OCI-LY3 (cell line): ENCODE results near the gene MPRIP.
A peak's percentile ranks its signal among the peaks of the same experiment; 100 is the strongest.

Experiments
- H2AFZ ChIP-seq: fragments of 200-600, 300-600 bp; shearing (Covaris generic); 2 replicates; pipeline ENCODE4 v1.6.0; 2014; ENCODE audit warnings: antibody characterized with exemption, low read depth, low read length
- H3K27ac ChIP-seq: fragments of 200-600, 300-600 bp; sonication (generic); 2 replicates; pipeline ENCODE4 v1.5.1; 2014; ENCODE audit warnings: mild to moderate bottlenecking, low read length, moderate library complexity, mixed read lengths
- H3K27me3 ChIP-seq: fragments of 200-600, 300-600 bp; sonication (generic); 2 replicates; pipeline ENCODE4 v1.6.1; 2014; ENCODE audit warnings: low read depth, low read length, mixed read lengths
- H3K36me3 ChIP-seq: fragments of 200-600, 300-600 bp; sonication (generic); replicated peaks from 2 replicates; pipeline ENCODE3; 2014; ENCODE audit warnings: low read depth, low read length, mixed read lengths
- H3K4me1 ChIP-seq: fragments of 300-600, 200-600 bp; sonication (generic); 2 replicates; pipeline ENCODE4 v1.6.1; 2014; ENCODE audit warnings: low read length, mixed read lengths
- H3K4me2 ChIP-seq: fragments of 200-600, 300-600 bp; sonication (generic); 2 replicates; pipeline ENCODE4 v1.6.1; 2014; ENCODE audit warnings: low read length, mixed read lengths
- H3K4me3 ChIP-seq: fragments of 300-600, 200-600 bp; sonication (generic); 2 replicates; pipeline ENCODE4 v1.5.1; 2014; ENCODE audit warnings: antibody characterized with exemption, mild to moderate bottlenecking, low read length, moderate library complexity
- H3K79me2 ChIP-seq: fragments of 300-600, 200-600 bp; shearing (Covaris generic); 2 replicates; pipeline ENCODE4 v1.6.1; 2014; ENCODE audit warnings: mild to moderate bottlenecking, low read length, mixed read lengths
- H3K9ac ChIP-seq: fragments of 300-600, 200-600 bp; shearing (Covaris generic); 2 replicates; pipeline ENCODE4 v1.6.0; 2014; ENCODE audit warnings: mild to moderate bottlenecking, low read length, moderate library complexity
- H3K9me3 ChIP-seq: fragments of 200-600, 300-600 bp; shearing (Covaris generic); 2 replicates; pipeline ENCODE4 v1.6.1; 2014; ENCODE audit warnings: low read length, mixed read lengths; ENCODE audit not compliant: insufficient read depth
- H4K20me1 ChIP-seq: fragments of 200-600, 300-600 bp; sonication (generic); 2 replicates; pipeline ENCODE4 v1.6.1; 2016; ENCODE audit warnings: low read length, mixed read lengths; ENCODE audit not compliant: insufficient read depth
- EZH2phosphoT487 ChIP-seq: fragments of 200-600 bp; shearing (Covaris generic); IDR thresholded peaks from 2 replicates; pipeline ENCODE4 v1.6.1; 2018; ENCODE audit warnings: antibody characterized with exemption, mixed run types, low read depth
- TF ChIP-seq, protein P1 (sequence below): fragments of 200-600, 300-600 bp; sonication (generic); IDR thresholded peaks from 2 replicates; pipeline ENCODE4 v1.5.1; 2014; ENCODE audit warnings: antibody characterized with exemption, low read length, low read depth

The MPRIP gene

DNA sequence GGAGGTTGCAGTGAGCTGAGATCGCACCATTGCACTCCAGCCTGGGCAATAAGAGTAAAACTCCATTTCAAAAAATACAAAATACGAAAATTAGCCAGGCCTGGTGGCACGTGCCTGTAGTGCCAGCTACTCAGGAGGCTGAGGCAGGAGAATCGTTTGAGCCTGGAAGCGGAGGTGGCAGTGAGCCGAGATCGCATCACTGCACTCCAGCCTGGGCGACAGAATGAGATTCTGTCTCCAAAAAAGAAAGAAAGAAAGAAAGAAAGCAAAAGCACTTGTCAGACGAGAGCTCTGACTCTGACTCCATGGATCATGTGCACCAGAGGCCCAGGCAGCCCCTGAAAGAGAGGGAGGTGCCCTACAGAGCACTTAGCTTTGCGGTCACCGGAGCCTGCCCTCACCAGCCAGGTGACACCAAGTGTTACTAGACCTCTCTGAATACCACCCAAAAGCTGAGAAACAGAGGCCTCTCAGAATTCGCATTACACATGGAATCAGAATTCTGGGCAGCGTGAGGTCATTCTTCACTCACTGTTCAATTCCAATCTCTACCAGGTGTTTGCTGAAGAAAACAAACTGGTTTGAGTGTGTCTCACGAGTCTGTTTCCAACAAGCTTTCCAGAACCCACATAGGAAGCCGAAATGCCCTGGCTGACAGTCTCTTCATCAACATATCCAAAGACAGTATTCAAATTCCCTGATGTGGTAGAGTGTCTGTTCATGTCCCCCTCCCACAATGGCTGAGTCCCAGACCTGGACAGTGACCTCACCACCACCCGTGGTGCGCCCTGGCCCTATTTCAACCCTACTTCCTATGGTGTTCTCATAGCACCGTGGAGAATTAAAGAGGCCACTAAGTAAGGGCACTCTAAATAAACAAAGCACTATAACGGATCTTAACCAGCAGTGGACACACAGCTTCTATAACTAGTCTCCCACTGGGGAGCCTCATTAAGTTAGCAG is 193.2 kb downstream of the MPRIP start:
- H3K4me3 ChIP-seq, result peak overlapping the region; percentile 97
- no peak overlapping the region for H3K27ac ChIP-seq
- TF ChIP-seq EZH2phosphoT487, result no peak
- TF ChIP-seq, protein P1, sequence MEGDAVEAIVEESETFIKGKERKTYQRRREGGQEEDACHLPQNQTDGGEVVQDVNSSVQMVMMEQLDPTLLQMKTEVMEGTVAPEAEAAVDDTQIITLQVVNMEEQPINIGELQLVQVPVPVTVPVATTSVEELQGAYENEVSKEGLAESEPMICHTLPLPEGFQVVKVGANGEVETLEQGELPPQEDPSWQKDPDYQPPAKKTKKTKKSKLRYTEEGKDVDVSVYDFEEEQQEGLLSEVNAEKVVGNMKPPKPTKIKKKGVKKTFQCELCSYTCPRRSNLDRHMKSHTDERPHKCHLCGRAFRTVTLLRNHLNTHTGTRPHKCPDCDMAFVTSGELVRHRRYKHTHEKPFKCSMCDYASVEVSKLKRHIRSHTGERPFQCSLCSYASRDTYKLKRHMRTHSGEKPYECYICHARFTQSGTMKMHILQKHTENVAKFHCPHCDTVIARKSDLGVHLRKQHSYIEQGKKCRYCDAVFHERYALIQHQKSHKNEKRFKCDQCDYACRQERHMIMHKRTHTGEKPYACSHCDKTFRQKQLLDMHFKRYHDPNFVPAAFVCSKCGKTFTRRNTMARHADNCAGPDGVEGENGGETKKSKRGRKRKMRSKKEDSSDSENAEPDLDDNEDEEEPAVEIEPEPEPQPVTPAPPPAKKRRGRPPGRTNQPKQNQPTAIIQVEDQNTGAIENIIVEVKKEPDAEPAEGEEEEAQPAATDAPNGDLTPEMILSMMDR, result no peak
- no peaks in the 10 kb centered on the region for H3K36me3 ChIP-seq
- peak overlapping the region; percentile 96 for H3K9ac ChIP-seq
- peaks cover 11% of the 10 kb centered on the region for H4K20me1 ChIP-seq
- H3K4me2 ChIP-seq, result peak overlapping the region; percentile 98
- H3K79me2 ChIP-seq, result peaks cover 37% of the 10 kb centered on the region
- H2AFZ ChIP-seq, result no peak overlapping the region
- H3K27me3 ChIP-seq, result no peaks in the 10 kb centered on the region
- H3K9me3 ChIP-seq, result no peaks in the 10 kb centered on the region
- H3K4me1 ChIP-seq, result peaks cover 13% of the 10 kb centered on the region

DNA sequence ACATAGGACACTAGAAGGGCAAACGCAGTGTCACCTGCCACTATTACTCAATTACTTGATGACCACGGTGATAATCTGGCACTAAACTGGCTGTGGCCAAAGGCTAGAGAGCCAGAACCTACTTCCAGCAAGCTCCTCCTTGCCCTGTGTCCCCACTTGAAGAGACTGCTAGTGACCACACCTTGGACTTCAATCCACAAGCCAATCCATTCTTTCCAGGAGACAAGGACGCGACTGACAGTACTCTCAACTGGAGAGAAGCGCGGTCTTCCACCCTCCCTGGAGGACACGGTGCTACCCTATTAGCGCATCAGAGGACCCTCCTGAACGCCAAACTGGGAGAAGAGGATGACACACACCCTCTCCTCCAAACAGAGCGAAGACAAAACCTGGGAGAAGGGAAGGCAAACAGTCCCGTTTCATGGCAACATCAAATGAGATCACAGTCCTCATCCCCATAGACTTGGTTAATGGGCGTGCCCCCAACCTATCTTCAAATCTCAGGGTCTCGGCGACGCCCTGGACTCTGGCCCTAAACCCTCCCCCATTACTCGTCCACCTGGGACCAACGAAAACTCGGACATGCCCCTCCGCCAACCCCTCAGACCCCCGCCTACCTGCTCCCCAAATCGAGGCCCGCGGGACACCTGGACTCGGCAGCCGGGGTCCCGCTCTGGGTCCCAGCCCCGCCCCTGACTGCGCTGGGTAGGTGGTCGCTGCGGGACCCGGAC is 194.2 kb downstream of the MPRIP start:
- Histone ChIP-seq H3K4me1 (peaks cover 13% of the 10 kb centered on the region), H3K4me3 (peak overlapping the region; percentile 97), H3K79me2 (peaks cover 37% of the 10 kb centered on the region), H2AFZ (no peak overlapping the region), H3K27me3 (no peaks in the 10 kb centered on the region), H3K9me3 (no peaks in the 10 kb centered on the region), H3K4me2 (peak overlapping the region; percentile 98), H3K36me3 (no peaks in the 10 kb centered on the region), H3K9ac (peak overlapping the region; percentile 96), H4K20me1 (peaks cover 11% of the 10 kb centered on the region), H3K27ac (peak overlapping the region; percentile 71)
- TF ChIP-seq, protein P1, result no peak
- no peak for TF ChIP-seq EZH2phosphoT487

DNA sequence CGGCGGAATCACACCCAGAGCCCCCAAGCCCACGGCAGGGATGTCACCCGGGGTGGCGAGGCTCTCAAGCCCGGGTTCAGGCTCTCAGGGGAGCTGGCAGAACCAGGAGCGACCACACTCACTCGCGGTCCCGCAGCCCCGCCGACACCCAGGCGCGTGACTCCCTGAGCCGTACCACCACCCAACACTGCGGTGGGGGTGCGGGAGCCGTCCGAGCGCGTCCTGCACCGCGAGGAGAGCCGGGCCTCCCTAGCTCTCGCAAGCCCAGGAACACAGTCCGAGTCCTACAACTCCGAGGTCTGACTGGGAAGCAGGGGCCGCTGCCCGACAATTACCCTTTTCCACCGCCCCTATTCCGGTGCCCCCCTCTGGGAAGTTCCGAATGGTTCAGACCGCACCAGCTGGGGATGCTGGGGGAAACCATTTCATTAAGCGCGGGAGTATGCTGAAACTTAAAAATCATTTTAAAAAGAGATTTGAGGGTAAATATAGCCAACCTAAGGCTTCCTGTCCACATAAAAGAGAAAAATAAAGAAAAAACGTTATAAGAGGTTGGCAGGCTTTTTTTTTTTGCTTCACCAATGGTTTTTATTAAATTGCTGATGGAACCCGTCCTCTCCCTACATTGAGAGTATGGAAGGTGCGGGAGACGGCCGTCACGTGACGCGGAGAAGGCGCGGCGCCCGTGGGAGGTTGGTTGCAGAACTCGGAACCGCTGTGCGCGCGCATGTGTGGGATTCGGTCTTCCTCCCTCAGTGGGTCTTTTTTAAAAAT is 195.0 kb downstream of the MPRIP start, which contains the start of gene FLCN:
Gene FLCN (minus strand): TSS at position 143 of the 774 bp plus-strand sequence. CDS start 9,031 bp downstream, outside the sequence.
- H3K4me3 ChIP-seq, result peak within 1 kb of the TSS; percentile 97
- TF ChIP-seq, protein P1, result no peak
- no peak for TF ChIP-seq EZH2phosphoT487

More for the DNA sequence above, 195.0 kb downstream of the MPRIP start, which contains the start of gene FLCN:
- peaks cover 37% of the 10 kb centered on the region for H3K79me2 ChIP-seq
- peak within 1 kb of the TSS; percentile 74 for H2AFZ ChIP-seq
- H3K36me3 ChIP-seq, result no peaks in the 10 kb centered on the region
- H3K4me2 ChIP-seq, result peak within 1 kb of the TSS; percentile 98
- H3K4me1 ChIP-seq, result peaks cover 13% of the 10 kb centered on the region
- peak within 1 kb of the TSS; percentile 96 for H3K9ac ChIP-seq
- peak within 1 kb of the TSS; percentile 71 for H3K27ac ChIP-seq
- no peaks in the 10 kb centered on the region for H3K9me3 ChIP-seq
- no peaks in the 10 kb centered on the region for H3K27me3 ChIP-seq
- peaks cover 11% of the 10 kb centered on the region for H4K20me1 ChIP-seq
